WTC11 (cell line): ENCODE results near the gene ELMO1.

ENCODE experiments used
- TEAD1 ChIP-seq: sonication (generic); formaldehyde crosslinking; IDR thresholded peaks from 2 replicates; pipeline ENCODE4 v1.8.0; 2022; ENCODE audit warnings: mild to moderate bottlenecking, missing genetic modification reagents
- TF ChIP-seq, protein P1 (sequence below): sonication (generic); formaldehyde crosslinking; IDR thresholded peaks from 2 replicates; pipeline ENCODE4 v1.8.0; 2022; ENCODE audit warnings: mild to moderate bottlenecking, missing genetic modification reagents
- TF ChIP-seq, protein P2 (sequence below): sonication (generic); formaldehyde crosslinking; IDR thresholded peaks from 2 replicates; pipeline ENCODE4 v1.8.1; 2022; ENCODE audit warnings: missing genetic modification reagents, borderline replicate concordance

DNA sequence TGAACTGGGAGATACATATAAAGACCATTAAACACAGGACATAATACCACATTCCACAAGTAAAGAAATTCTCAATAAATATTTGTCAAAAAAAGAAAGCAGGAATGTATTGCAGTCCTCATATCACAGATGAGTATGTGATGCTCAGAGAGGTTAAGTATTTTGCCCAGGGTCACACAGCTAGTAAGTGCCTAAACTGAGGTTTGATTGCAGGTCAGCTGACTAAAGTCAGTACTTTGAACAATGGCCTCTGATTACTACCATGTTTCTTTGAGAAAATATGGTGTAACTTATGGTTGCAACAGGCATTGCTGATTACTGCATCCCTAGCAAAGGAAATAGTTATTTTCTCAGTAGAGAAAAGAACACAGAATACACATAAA, 267.1 kb downstream of the ELMO1 start:
- TF ChIP-seq, protein P1, sequence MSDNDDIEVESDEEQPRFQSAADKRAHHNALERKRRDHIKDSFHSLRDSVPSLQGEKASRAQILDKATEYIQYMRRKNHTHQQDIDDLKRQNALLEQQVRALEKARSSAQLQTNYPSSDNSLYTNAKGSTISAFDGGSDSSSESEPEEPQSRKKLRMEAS (CRISPR knock-in tag), result no peak
- TF ChIP-seq, protein P2, sequence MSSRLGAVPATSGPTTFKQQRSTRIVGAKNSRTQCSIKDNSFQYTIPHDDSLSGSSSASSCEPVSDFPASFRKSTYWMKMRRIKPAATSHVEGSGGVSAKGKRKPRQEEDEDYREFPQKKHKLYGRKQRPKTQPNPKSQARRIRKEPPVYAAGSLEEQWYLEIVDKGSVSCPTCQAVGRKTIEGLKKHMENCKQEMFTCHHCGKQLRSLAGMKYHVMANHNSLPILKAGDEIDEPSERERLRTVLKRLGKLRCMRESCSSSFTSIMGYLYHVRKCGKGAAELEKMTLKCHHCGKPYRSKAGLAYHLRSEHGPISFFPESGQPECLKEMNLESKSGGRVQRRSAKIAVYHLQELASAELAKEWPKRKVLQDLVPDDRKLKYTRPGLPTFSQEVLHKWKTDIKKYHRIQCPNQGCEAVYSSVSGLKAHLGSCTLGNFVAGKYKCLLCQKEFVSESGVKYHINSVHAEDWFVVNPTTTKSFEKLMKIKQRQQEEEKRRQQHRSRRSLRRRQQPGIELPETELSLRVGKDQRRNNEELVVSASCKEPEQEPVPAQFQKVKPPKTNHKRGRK (CRISPR knock-in tag), result no peak
- no peak for TF ChIP-seq TEAD1 (CRISPR knock-in tag)
